Hepatocyte (in vitro differentiated cells): ENCODE data around the gene SDK1. TPM values are rescaled to one million over a fixed set of nuclear protein-coding genes. Genes with fewer than 3 reads are reported as not detected.
A peak's percentile ranks its signal among the peaks of the same experiment; 100 is the strongest.

ENCODE experiments used
- DNase-seq: peaks from one replicate; pipeline ENCODE4 v3.0.0-alpha.2; 2016; ENCODE audit warnings: low spot score
- H2AFZ ChIP-seq: fragments of 200-600 bp; sonication (generic); 2 replicates; pipeline ENCODE4 v1.6.0; 2016; ENCODE audit warnings: antibody characterized with exemption, mild to moderate bottlenecking
- H3K27ac ChIP-seq: fragments of 200-600 bp; sonication (generic); 2 replicates; pipeline ENCODE4 v1.5.1; 2016; ENCODE audit warnings: mild to moderate bottlenecking
- H3K27me3 ChIP-seq: fragments of 200-600 bp; sonication (generic); 2 replicates; pipeline ENCODE4 v1.6.1; 2016
- H3K36me3 ChIP-seq: fragments of 200-600 bp; sonication (generic); replicated peaks from 2 replicates; pipeline ENCODE4 v1.5.1; 2016; ENCODE audit warnings: low read depth; ENCODE audit not compliant: insufficient read depth
- H3K4me1 ChIP-seq: fragments of 200-600 bp; sonication (generic); 2 replicates; pipeline ENCODE4 v1.5.1; 2016; ENCODE audit warnings: mild to moderate bottlenecking, moderate library complexity; ENCODE audit not compliant: insufficient read depth
- H3K4me2 ChIP-seq: fragments of 200-600 bp; sonication (generic); 2 replicates; pipeline ENCODE4 v1.6.0; 2016
- H3K4me3 ChIP-seq: fragments of 200-600 bp; sonication (generic); 2 replicates; pipeline ENCODE4 v1.5.1; 2016; ENCODE audit warnings: mild to moderate bottlenecking
- H3K79me2 ChIP-seq: fragments of 200-600 bp; sonication (generic); 2 replicates; pipeline ENCODE4 v1.6.0; 2017; ENCODE audit warnings: mild to moderate bottlenecking
- H3K9me2 ChIP-seq: fragments of 200-600 bp; sonication (generic); replicated peaks from 2 replicates; pipeline ENCODE4 v1.6.0; 2017; ENCODE audit warnings: mild to moderate bottlenecking; ENCODE audit not compliant: insufficient read depth
- H3K9me3 ChIP-seq: fragments of 200-600 bp; sonication (generic); 2 replicates; pipeline ENCODE4 v1.5.1; 2016; ENCODE audit warnings: low read depth, mild to moderate bottlenecking
- H4K20me1 ChIP-seq: fragments of 200-600 bp; sonication (generic); 2 replicates; pipeline ENCODE4 v1.6.0; 2016; ENCODE audit warnings: mild to moderate bottlenecking; ENCODE audit not compliant: insufficient read depth, poor library complexity, severe bottlenecking
- EZH2 ChIP-seq: fragments of 200-600 bp; sonication (generic); IDR thresholded peaks from 2 replicates; pipeline ENCODE4 v1.6.1; 2016; ENCODE audit warnings: antibody characterized with exemption, mild to moderate bottlenecking, borderline replicate concordance
- EZH2phosphoT487 ChIP-seq: fragments of 200-600 bp; sonication (generic); IDR thresholded peaks from one replicate; pipeline ENCODE4 v1.6.1; 2018; ENCODE audit warnings: antibody characterized with exemption, mild to moderate bottlenecking, low read depth, moderate library complexity; ENCODE audit not compliant: unreplicated experiment, severe bottlenecking
- WGBS: methylation state at CpG from one replicate; pipeline ENCODE4 v1.1.6; 2016; ENCODE audit warnings: low lambda C conversion rate; ENCODE audit errors: missing lambda C conversion rate; 5-methylcytosine and 5-hydroxymethylcytosine counted together
- polyA plus RNA-seq: library from polyadenylated mRNA; unstranded; fragments of >200 nt; fragmentation: Nextera tagmentation; extraction: Ambion mirVana; gene quantifications from 2 replicates; pipeline ENCODE4 v1.2.1, GENCODE V29; 2016
- total RNA-seq: library from RNA; depleted of rRNA; stranded (reverse); fragments of >200 nt; gene quantifications from 2 replicates; pipeline ENCODE4 v1.2.3, GENCODE V29; 2014
- TF ChIP-seq, protein P1 (sequence below): fragments of 200-600 bp; sonication (generic); IDR thresholded peaks from 2 replicates; pipeline ENCODE4 v1.5.1; 2016; ENCODE audit warnings: antibody characterized with exemption, mild to moderate bottlenecking; ENCODE audit not compliant: poor library complexity

Gene SDK1
- total and polyA plus RNA-seq, 2 experiments from 2014 or later, result 4.3 to 10.0 TPM

DNA sequence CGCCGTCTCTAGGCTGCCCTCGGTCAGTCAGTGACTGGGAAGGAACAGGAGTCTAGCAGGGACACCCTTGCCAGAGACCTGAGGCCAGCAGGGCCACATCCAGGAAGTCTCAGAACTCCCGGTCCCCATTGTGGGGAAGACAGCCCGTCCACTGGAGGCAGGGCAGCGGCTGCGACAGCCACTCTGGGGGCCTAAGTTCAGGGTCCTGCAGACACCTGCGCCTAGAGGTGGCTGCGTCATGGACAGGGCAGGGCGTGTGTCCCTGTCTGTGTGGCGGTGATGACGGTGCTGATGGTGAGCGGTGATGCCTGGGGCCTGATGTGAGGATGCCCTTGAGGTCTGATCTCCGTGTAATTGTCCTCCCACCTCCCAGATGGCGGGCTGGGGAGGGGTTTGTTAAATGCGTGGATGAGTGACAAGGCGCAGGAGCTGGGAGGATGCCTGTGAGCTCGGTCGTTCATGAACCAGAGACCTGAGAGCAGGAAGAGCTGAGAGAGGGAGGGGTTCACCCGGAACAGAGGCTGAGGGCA, 843.2 kb downstream of the SDK1 start:
- Histone ChIP-seq H3K27ac (no peak overlapping the region), H3K9me2 (no peaks in the 10 kb centered on the region), H3K4me1 (peaks cover 18% of the 10 kb centered on the region), H3K9me3 (no peaks in the 10 kb centered on the region), H4K20me1 (no peaks in the 10 kb centered on the region), H3K4me3 (no peak overlapping the region), H3K27me3 (no peaks in the 10 kb centered on the region), H3K4me2 (peak overlapping the region; percentile 71), H3K36me3 (no peaks in the 10 kb centered on the region), H3K79me2 (no peaks in the 10 kb centered on the region), H2AFZ (no peak overlapping the region)
- WGBS, result 67% methylated on average over 16 of the region's 20 CpGs
- DNase-seq, result no peak
- TF ChIP-seq, protein P1, sequence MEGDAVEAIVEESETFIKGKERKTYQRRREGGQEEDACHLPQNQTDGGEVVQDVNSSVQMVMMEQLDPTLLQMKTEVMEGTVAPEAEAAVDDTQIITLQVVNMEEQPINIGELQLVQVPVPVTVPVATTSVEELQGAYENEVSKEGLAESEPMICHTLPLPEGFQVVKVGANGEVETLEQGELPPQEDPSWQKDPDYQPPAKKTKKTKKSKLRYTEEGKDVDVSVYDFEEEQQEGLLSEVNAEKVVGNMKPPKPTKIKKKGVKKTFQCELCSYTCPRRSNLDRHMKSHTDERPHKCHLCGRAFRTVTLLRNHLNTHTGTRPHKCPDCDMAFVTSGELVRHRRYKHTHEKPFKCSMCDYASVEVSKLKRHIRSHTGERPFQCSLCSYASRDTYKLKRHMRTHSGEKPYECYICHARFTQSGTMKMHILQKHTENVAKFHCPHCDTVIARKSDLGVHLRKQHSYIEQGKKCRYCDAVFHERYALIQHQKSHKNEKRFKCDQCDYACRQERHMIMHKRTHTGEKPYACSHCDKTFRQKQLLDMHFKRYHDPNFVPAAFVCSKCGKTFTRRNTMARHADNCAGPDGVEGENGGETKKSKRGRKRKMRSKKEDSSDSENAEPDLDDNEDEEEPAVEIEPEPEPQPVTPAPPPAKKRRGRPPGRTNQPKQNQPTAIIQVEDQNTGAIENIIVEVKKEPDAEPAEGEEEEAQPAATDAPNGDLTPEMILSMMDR, result no peak
- TF ChIP-seq EZH2 (no peak), EZH2phosphoT487 (no peak)

DNA sequence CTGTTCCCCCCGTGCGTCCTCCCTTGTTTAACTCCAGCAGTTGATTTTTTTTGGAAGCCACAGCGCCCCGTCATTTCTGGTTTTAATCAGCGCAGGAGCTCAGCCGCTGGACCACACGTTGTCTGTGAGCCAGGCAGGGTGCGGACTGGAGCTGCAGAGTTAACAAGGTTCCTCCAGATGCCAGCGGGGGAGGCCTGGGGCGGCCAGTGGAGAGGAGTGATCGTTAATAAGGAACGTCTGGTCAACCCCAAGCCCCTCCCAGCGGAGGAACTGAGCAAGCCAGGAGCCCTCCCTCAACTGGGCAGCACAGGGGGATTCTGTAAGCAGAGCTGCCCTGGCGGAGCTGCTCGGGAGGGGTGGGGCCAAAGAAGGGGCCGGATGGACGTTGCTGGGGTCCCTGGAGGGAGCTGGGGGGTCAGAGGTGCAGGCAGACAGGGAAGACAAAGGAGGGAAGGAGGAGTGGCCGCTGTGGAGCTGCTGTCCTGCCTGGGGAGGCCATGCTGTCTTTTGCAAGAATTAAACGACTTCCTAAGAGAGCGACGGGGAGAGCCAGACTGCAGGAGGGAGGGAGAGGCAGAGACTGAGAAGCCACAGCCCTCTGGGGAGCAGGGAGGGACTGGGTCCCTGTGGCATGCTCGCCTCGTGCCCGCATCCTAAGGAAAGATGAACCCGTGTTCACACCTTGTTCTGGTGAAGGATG, 843.9 kb downstream of the SDK1 start:
- Histone ChIP-seq H3K4me3 (no peak overlapping the region), H3K9me2 (no peaks in the 10 kb centered on the region), H3K36me3 (no peaks in the 10 kb centered on the region), H4K20me1 (no peaks in the 10 kb centered on the region), H2AFZ (no peak overlapping the region), H3K4me1 (peaks cover 16% of the 10 kb centered on the region), H3K27ac (no peak overlapping the region), H3K79me2 (no peaks in the 10 kb centered on the region), H3K4me2 (peak overlapping the region; percentile 71), H3K9me3 (no peaks in the 10 kb centered on the region), H3K27me3 (no peaks in the 10 kb centered on the region)
- DNase-seq, result peak; percentile 78
- 46% methylated on average over 23 of the region's 25 CpGs for WGBS
- TF ChIP-seq EZH2, result no peak
- TF ChIP-seq EZH2phosphoT487, result no peak
- TF ChIP-seq, protein P1, result no peak

DNA sequence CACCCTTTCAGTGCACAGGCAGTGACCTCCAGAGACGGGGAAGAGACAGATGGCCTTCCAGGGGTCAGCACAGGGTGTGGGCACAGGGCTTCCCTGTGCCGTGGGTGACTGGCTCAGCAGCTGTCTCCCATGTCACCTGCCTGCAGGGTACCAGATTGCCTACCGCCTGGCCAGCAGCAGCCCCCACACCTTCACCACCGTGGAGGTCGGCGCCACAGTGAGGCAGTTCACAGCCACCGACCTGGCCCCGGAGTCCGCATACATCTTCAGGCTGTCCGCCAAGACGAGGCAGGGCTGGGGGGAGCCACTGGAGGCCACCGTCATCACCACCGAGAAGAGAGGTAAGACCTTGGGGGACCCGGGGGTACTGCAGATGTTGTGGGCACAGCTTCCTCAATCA, 844.5 kb downstream of the SDK1 start:
- H3K4me3 ChIP-seq, result no peak overlapping the region
- no peak overlapping the region for H3K27ac ChIP-seq
- no peak overlapping the region for H3K4me2 ChIP-seq
- H3K36me3 ChIP-seq, result no peaks in the 10 kb centered on the region
- H3K79me2 ChIP-seq, result no peaks in the 10 kb centered on the region
- no peak for DNase-seq
- TF ChIP-seq, protein P1, result no peak
- TF ChIP-seq EZH2 (no peak), EZH2phosphoT487 (no peak)
- no peaks in the 10 kb centered on the region for H3K27me3 ChIP-seq
- WGBS, result 92% methylated on average over 14 of the region's 14 CpGs
- no peak overlapping the region for H2AFZ ChIP-seq
- no peaks in the 10 kb centered on the region for H3K9me3 ChIP-seq
- H3K4me1 ChIP-seq, result peaks cover 10% of the 10 kb centered on the region
- H3K9me2 ChIP-seq, result no peaks in the 10 kb centered on the region
- H4K20me1 ChIP-seq, result no peaks in the 10 kb centered on the region
